SIG-M5 treated with dmso at 0.1 percent for 504 hours (cell line): ENCODE measurements around the gene HGD.
"Not testable (repeated sequence)": the region's sequence is repeated elsewhere in the genome, so short reads cannot be mapped to it uniquely, and the experiment has no call there.

Experiments used
- DNase-seq: peaks from one replicate; lab custom pipeline; 2025; ENCODE audit not compliant: unreplicated experiment; lab: John Stamatoyannopoulos, UW

The HGD gene

GRCh38 chr3:120680193-120680894 is 1.7 kb downstream of the HGD start:
- no peak for DNase-seq

- no peak for DNase-seq
Observed at GRCh38 chr3:120678984-120679383, 3.1 kb downstream of the HGD start.

DNA sequence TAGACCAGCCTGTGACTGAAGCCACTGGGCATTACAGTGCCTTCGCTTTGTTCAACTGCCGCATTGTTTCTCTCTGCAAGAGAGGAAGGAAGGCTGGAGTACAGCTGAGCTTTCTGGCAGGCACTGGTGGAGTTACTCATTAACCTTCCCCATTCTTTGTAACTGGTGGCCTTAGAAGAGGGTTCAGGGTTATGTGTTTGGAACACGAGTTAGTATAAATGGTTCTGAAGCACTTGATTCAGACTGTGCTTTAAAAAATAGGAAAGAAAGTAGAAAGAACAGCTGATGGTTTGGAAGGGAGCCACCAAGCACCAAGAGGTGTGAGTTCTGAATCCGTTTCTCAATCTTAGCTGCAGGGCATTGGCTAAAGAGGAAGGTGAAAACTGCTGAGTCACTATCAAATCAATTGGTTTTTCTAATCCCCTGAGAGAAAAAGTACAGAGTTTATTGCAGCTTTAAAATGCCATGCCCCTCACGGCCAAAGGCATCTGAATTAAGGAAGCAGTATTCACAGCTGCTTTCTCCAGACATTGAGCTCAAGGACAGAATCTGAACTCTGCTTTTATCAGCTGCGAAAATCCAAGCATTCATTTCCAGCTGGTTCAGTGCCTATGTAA is 3.6 kb downstream of the HGD start:
- DNase-seq = peak; percentile 80

GRCh38 chr3:120677193-120677592 is 4.8 kb downstream of the HGD start:
- not testable (repeated sequence) for DNase-seq

DNA sequence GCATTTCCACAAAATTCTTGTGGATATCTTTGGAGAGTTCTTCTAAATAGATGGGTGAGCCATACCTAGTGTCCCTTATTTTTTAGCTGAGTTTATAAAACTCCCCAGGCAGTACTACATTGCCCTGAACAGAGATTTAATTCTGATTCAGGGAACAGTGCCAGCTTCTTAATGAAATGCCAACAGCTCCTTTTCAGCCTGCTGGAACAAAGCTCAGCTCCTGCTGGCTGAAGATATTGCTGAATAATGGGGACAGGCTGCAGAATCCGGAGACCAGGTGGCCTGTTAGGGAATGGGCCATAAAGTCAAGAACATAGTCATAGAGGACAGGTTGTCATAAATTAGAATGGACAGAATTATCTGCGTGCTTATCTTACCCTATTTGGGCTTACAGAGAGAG is 8.9 kb downstream of the HGD start:
- DNase-seq = no peak

GRCh38 chr3:120670576-120670975 is 11.5 kb downstream of the HGD start:
- DNase-seq = no peak

GRCh38 chr3:120664926-120665325 is 17.1 kb downstream of the HGD start:
- DNase-seq = no peak

- no peak for DNase-seq
Observed at GRCh38 chr3:120661945-120662344, 20.1 kb downstream of the HGD start.

- DNase-seq = no peak
Observed at GRCh38 chr3:120661106-120661905, 20.7 kb downstream of the HGD start.

GRCh38 chr3:120659834-120660233 is 22.2 kb downstream of the HGD start:
- DNase-seq = no peak

GRCh38 chr3:120659285-120659684 is 22.8 kb downstream of the HGD start:
- DNase-seq = peak; percentile 37

DNA sequence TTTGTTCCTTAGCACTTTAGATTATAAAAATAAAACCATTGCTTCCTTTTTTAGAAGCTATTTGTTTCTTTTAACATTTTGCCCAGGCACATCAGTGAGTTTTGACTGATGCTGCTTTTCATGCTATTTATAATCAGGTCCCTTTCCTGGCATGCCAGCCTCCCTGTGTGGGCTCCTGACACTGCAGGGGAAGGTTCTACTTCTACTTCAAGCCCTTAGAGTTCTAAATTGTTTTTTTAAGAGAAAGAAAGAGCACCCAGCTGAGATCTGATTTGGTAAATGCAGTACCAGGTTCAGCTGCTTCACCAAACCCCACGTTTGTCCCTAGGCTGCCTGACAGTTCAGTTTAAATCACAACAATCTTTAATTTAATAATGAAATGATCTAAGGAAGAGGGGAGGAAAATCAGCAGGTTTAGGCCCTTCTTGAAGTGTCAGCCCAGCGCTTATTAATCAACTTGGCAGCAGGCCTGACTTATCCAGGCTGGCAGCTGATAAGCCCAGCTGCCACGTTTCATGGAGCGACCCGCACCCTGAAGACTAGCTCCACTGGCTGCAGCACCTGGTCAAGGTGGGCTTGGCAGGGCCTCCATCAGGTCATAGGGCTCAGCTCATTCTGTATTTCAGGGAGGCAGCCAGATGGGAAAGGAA is 29.0 kb downstream of the HGD start:
- DNase-seq = no peak

- no peak for DNase-seq
Observed at GRCh38 chr3:120652281-120652680, 29.8 kb downstream of the HGD start.

GRCh38 chr3:120650311-120650710 is 31.7 kb downstream of the HGD start:
- DNase-seq = no peak

DNA sequence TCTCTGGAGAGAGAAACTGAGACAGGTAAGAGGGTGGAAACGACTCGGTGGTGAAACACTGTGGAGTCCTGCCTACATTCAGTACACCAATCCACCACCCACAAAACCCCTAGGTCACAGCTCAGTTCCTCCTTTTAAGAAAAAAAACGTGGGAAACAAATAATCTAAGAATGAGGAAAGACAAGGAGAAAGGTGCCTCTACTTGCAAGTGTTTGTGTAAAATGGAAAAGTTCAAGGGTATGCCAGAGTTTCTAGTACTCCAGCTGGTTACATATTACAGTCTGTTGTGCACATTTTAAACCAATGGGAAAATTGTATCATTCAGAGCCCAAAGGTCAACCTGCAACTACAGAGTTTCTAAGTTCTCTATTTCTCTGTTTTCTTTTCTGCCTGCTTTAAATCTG is 32.2 kb downstream of the HGD start:
- no peak for DNase-seq

DNA sequence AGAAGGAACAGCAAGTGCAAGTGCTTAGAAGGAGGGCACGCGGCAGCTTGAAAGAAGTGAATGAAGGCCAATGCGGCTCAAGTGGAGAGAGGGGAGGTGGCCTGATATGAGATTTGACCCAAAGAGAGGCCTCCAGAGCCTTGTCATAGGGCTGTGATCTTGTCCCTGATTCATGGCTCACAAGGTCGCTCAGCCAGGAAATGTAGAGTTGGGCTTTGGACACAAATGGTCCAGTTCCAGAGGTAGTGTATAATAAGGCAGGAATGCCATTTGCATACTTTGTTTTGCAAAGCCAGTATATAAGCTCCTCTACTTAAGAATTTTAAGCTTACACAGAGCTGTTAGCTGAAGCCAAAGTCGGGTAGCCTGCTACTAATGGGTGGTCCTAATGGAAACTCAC is 33.7 kb downstream of the HGD start:
- no peak for DNase-seq

GRCh38 chr3:120646771-120647432 is 35.1 kb downstream of the HGD start:
- no peak for DNase-seq

GRCh38 chr3:120645083-120645845 is 36.8 kb downstream of the HGD start:
- no peak for DNase-seq

DNA sequence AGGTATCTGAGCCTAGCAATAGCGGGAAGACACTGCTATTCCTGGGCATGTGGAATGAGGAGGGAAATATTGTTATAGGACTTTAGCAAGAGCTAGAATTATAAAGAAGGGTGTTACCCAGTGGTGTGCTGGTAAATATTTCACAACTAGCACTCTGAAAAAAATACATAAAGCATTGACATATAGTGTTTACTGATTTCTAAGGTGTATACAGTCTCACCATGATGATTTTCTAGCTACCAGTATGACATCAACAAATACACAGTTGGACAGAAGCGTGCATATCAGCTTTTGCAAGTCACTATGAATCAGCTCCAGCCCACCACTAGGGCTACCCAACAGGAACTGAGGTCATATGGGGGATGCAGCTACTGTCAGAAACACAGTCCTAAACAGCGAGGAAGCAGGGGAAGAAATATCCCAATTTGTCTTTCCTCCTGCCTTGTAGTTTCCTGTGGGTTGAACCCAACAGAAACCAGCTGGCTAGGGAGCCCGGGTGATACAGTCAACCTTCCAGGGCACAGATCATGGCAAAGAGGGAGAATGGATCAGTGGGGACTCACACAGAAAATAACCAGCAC is 39.6 kb downstream of the HGD start:
- peak; percentile 89 for DNase-seq

- no peak for DNase-seq
Observed at GRCh38 chr3:120641696-120642246, 40.3 kb downstream of the HGD start.
